Fibroblast of lung (primary cell): ENCODE results near the gene COL2A1.

ENCODE experiments used
- EZH2 ChIP-seq: IDR thresholded peaks from 2 replicates; pipeline ENCODE4 v1.5.1; 2012; ENCODE audit warnings: low read length, control low read depth, mild to moderate bottlenecking; ENCODE audit errors: missing control alignments
- TF ChIP-seq, protein P1 (sequence below), 2 donors: IDR thresholded peaks in 1 of 2; conservative IDR thresholded peaks in 1 of 2; 1 replicate in 1 of 2; 2 replicates in 1 of 2; pipeline ENCODE4 v1.5.1; 2011 to 2012; ENCODE audit warnings: low read length in 2 of 2, control low read depth in 1 of 2, inconsistent platforms in 1 of 2, low read depth in 1 of 2, mild to moderate bottlenecking in 1 of 2

DNA sequence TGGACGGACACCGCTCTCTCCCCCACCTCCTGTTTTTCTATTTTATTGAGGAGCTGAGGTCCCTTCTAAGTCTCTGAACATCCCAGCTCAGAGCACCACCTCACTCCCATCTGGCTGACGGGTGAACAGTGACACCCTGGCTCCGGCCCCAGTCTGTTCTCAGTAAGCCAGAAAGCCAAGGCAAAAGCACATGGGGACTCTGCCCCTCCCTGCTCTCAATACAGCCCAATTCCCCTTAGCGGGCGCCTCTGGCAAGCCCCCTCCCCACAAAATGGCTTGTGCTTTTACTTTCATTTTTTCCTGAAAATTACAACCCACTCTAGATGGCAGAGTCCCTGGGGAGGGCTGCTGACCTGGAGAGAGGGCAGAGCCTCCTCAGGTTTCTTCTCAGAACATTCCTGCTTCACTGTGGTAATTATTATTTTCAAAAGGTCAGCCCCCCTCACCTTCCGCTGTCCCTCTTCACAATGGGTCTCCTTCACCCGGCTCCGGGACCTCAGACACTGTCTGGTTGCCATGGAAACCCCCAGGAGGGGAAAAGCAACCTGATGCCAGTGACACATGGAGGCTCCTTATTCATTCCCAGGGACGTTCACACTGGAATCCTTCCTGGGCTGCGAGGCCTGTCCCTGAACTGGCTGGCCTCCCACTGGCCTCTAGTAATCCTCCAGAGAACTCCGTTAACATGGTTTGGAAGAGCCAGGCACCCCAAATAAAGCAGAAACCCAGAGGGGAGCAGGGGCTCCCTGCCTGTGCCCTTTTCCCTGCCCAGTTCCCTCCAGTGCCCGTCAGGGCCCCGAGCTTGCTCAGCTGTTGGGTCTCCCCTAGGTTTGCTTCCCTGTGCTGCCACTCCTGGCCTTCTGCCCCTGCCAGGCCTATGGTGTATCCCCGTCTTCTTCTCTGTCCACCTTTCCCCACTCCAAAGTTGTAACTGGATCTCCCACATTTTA lies 15.9 kb downstream of the COL2A1 start:
- TF ChIP-seq, protein P1, sequence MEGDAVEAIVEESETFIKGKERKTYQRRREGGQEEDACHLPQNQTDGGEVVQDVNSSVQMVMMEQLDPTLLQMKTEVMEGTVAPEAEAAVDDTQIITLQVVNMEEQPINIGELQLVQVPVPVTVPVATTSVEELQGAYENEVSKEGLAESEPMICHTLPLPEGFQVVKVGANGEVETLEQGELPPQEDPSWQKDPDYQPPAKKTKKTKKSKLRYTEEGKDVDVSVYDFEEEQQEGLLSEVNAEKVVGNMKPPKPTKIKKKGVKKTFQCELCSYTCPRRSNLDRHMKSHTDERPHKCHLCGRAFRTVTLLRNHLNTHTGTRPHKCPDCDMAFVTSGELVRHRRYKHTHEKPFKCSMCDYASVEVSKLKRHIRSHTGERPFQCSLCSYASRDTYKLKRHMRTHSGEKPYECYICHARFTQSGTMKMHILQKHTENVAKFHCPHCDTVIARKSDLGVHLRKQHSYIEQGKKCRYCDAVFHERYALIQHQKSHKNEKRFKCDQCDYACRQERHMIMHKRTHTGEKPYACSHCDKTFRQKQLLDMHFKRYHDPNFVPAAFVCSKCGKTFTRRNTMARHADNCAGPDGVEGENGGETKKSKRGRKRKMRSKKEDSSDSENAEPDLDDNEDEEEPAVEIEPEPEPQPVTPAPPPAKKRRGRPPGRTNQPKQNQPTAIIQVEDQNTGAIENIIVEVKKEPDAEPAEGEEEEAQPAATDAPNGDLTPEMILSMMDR (conservative IDR thresholded peaks at IDR 0.05 in 1 of 2, IDR thresholded peaks at IDR 0.05 in 1 of 2; ENCODE audit: low read depth in 1 of 2, low read length in 2 of 2): no peak
- peak; percentile 12 for TF ChIP-seq EZH2
